HEK293 (cell line): Measurements from ENCODE around the gene THBS3.

ENCODE experiments used
- CTCF ChIA-PET: fragments of 350-600 bp; formaldehyde crosslinking; extraction: SDS; loops from one replicate; lab custom pipeline; 2021; ENCODE audit warnings: antibody characterized with exemption; lab: Yijun Ruan, JAX
- POLR2A ChIA-PET: fragments of 300-600 bp; formaldehyde crosslinking; extraction: SDS; loops from one replicate; lab custom pipeline; 2020; ENCODE audit warnings: antibody characterized with exemption, inconsistent platforms; lab: Yijun Ruan, JAX
- H3K27ac ChIP-seq: fragments of 200-500 bp; sonication (Bioruptor generic); 2 replicates; pipeline ENCODE4 v1.5.1; 2014; ENCODE audit warnings: low read depth, low read length, control low read depth, inconsistent platforms; ENCODE audit errors: extremely low read depth
- H3K36me3 ChIP-seq, 2 experiments: fragments of 200-500 bp in 1 of 2; sonication (Bioruptor generic) in 1 of 2; 1 replicate in 1 of 2; 2 replicates in 1 of 2; pipeline ENCODE4 v1.5.1; 2014 to 2017; ENCODE audit warnings: inconsistent platforms in 2 of 2, low read length in 2 of 2; ENCODE audit not compliant: control insufficient read depth in 2 of 2, insufficient read depth in 1 of 2
- H3K4me1 ChIP-seq: fragments of 200-500 bp; sonication (Bioruptor generic); 2 replicates; pipeline ENCODE4 v1.5.1; 2014; ENCODE audit warnings: mild to moderate bottlenecking, low read length, inconsistent platforms; ENCODE audit not compliant: control insufficient read depth, insufficient read depth
- H3K4me3 ChIP-seq: 2 replicates; pipeline ENCODE4 v1.5.1; 2011; ENCODE audit warnings: low read depth, mild to moderate bottlenecking, control low read depth, low read length, moderate library complexity
- H3K9me3 ChIP-seq: fragments of 200-500 bp; sonication (Bioruptor generic); 2 replicates; pipeline ENCODE4 v1.5.1; 2014; ENCODE audit warnings: low read depth, low read length, inconsistent platforms; ENCODE audit not compliant: control insufficient read depth, insufficient read depth
- EGR2 ChIP-seq: fragments of 450-650 bp; formaldehyde crosslinking; IDR thresholded peaks from 2 replicates; pipeline ENCODE4 v1.5.1; 2016; ENCODE audit warnings: low read depth, missing biosample characterization, missing genetic modification characterization
- GFI1B ChIP-seq: fragments of 450-650 bp; formaldehyde crosslinking; IDR thresholded peaks from 2 replicates; pipeline ENCODE4 v1.5.1; 2016; ENCODE audit warnings: missing biosample characterization, missing genetic modification characterization
- IKZF3 ChIP-seq: fragments of 450-650 bp; IDR thresholded peaks from 2 replicates; pipeline ENCODE4 v1.5.0; 2018; ENCODE audit warnings: missing biosample characterization, mild to moderate bottlenecking, missing genetic modification characterization, moderate library complexity
- YY1 ChIP-seq: fragments of 450-650 bp; formaldehyde crosslinking; IDR thresholded peaks from 2 replicates; pipeline ENCODE4 v1.5.1; 2018; ENCODE audit warnings: missing biosample characterization, missing genetic modification characterization
- ZNF184 ChIP-seq: fragments of 450-650 bp; IDR thresholded peaks from 2 replicates; pipeline ENCODE4 v1.5.1; 2018; ENCODE audit warnings: missing biosample characterization, mild to moderate bottlenecking, missing genetic modification characterization
- ZNF211 ChIP-seq: fragments of 450-650 bp; formaldehyde crosslinking; IDR thresholded peaks from 2 replicates; pipeline ENCODE4 v1.5.1; 2016; ENCODE audit warnings: low read depth, missing biosample characterization, missing genetic modification characterization
- ZNF214 ChIP-seq: fragments of 450-650 bp; formaldehyde crosslinking; IDR thresholded peaks from 2 replicates; pipeline ENCODE4 v1.5.1; 2017; ENCODE audit warnings: missing biosample characterization, mild to moderate bottlenecking, missing genetic modification characterization, borderline replicate concordance
- ZNF223 ChIP-seq: fragments of 450-650 bp; formaldehyde crosslinking; IDR thresholded peaks from 2 replicates; pipeline ENCODE4 v1.5.1; 2016; ENCODE audit warnings: missing biosample characterization, missing genetic modification characterization
- ZNF239 ChIP-seq: fragments of 450-650 bp; formaldehyde crosslinking; IDR thresholded peaks from 2 replicates; pipeline ENCODE4 v1.5.1; 2016; ENCODE audit warnings: missing biosample characterization, missing genetic modification characterization
- ZNF274 ChIP-seq, 2 experiments: fragments of 200-500 bp in 1 of 2; fragments of 450-650 bp in 1 of 2; sonication (Bioruptor generic) in 1 of 2; formaldehyde crosslinking in 1 of 2; IDR thresholded peaks; 2 replicates each; pipeline versions ENCODE4 v1.5.1 to v1.6.1; 2014 to 2016; ENCODE audit warnings: borderline replicate concordance in 1 of 2, inconsistent platforms in 1 of 2, low read length in 1 of 2, missing biosample characterization in 1 of 2, missing genetic modification characterization in 1 of 2
- ZNF366 ChIP-seq: fragments of 450-650 bp; formaldehyde crosslinking; conservative IDR thresholded peaks from 2 replicates; pipeline ENCODE4 v1.5.1; 2016; ENCODE audit warnings: missing biosample characterization, missing genetic modification characterization
- ZNF416 ChIP-seq: fragments of 450-650 bp; formaldehyde crosslinking; IDR thresholded peaks from 2 replicates; pipeline ENCODE4 v1.5.1; 2016; ENCODE audit warnings: missing biosample characterization, missing genetic modification characterization
- ZNF518A ChIP-seq: fragments of 450-650 bp; formaldehyde crosslinking; conservative IDR thresholded peaks from 2 replicates; pipeline ENCODE4 v1.5.1; 2016; ENCODE audit warnings: low read depth, missing biosample characterization, missing genetic modification characterization
- ZNF558 ChIP-seq: fragments of 450-650 bp; formaldehyde crosslinking; IDR thresholded peaks from 2 replicates; pipeline ENCODE4 v1.5.1; 2016; ENCODE audit warnings: missing biosample characterization, missing genetic modification characterization
- ZNF623 ChIP-seq: fragments of 450-650 bp; formaldehyde crosslinking; IDR thresholded peaks from 2 replicates; pipeline ENCODE4 v1.5.1; 2016; ENCODE audit warnings: missing biosample characterization, missing genetic modification characterization
- ZNF677 ChIP-seq: fragments of 450-650 bp; IDR thresholded peaks from 2 replicates; pipeline ENCODE4 v1.5.0; 2018; ENCODE audit warnings: missing biosample characterization, mild to moderate bottlenecking, missing genetic modification characterization, moderate library complexity
- ZNF704 ChIP-seq: fragments of 450-650 bp; formaldehyde crosslinking; IDR thresholded peaks from 2 replicates; pipeline ENCODE4 v1.5.1; 2016; ENCODE audit warnings: missing biosample characterization, missing genetic modification characterization
- ZNF830 ChIP-seq: fragments of 450-650 bp; IDR thresholded peaks from 2 replicates; pipeline ENCODE4 v1.5.0; 2018; ENCODE audit warnings: missing biosample characterization, missing genetic modification characterization, low read depth, mild to moderate bottlenecking, moderate library complexity
- TF ChIP-seq, protein P1 (sequence below): fragments of 450-650 bp; formaldehyde crosslinking; IDR thresholded peaks from 2 replicates; pipeline ENCODE4 v1.5.1; 2016; ENCODE audit warnings: missing biosample characterization, missing genetic modification characterization

Gene THBS3

DNA sequence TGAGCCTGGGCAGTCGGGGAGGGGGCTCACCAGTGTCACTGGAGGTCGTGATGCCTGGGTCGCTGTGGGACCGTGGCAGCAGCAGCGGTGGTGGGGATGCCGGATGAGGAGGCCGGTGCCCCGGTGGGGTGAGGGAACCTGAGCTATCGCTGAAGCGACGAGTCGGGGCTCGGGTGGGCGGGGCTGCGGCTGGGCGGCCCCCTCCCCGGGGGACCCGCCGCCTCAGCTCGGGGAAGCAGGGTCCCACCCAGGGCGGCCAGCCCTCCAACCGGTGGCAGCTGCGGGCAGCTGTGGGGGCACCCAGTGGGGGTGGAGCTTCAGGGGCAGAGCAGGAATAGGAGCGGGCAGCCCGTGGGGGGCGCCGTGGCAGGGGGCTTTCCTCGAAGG is 42.5 kb upstream of the THBS3 start:
- ChIA-PET CTCF (interaction anchor here (0.5 to 4.9 kb wide), 53 partner anchors 9 to 837 kb away, joined by 3 to 91 read pairs (median 5); partner anchors contain the start of genes CLK2, FDPS, HCN3 and KRTCAP2), POLR2A (interaction anchor here (0.6 to 4.3 kb wide), 11 partner anchors 11 to 313 kb away, joined by 3 to 26 read pairs (median 5); partner anchors contain the start of genes ASH1L, CLK2, FDPS and HCN3)
- no peak overlapping the region; the same call in 1 of the 2 replicates for H3K27ac ChIP-seq
- TF ChIP-seq ZNF239 (no peak), ZNF211 (tag by site-specific recombination) (no peak), ZNF623 (tag by site-specific recombination) (no peak), ZNF558 (tag by site-specific recombination) (no peak), IKZF3 (tag by site-specific recombination) (no peak), ZNF416 (tag by site-specific recombination) (no peak), YY1 (no peak), ZNF518A (tag by site-specific recombination) (no peak), GFI1B (tag by site-specific recombination) (no peak), ZNF704 (no peak), ZNF830 (no peak), EGR2 (no peak), ZNF677 (tag by site-specific recombination) (no peak), ZNF274 (IDR thresholded peaks at IDR 0.05; ENCODE audit: low read length) (no peak), ZNF274 (tag by site-specific recombination; IDR thresholded peaks at IDR 0.05; ENCODE audit: borderline replicate concordance) (no peak), ZNF184 (tag by site-specific recombination) (no peak), ZNF214 (tag by site-specific recombination) (no peak), ZNF223 (no peak), ZNF366 (tag by site-specific recombination) (no peak)
- TF ChIP-seq, protein P1, sequence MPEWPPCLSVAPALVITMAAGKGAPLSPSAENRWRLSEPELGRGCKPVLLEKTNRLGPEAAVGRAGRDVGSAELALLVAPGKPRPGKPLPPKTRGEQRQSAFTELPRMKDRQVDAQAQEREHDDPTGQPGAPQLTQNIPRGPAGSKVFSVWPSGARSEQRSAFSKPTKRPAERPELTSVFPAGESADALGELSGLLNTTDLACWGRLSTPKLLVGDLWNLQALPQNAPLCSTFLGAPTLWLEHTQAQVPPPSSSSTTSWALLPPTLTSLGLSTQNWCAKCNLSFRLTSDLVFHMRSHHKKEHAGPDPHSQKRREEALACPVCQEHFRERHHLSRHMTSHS, result no peak
- H3K4me3 ChIP-seq, result no peak overlapping the region
- H3K9me3 ChIP-seq, result no peaks in the 10 kb centered on the region
- H3K4me1 ChIP-seq, result no peaks in the 10 kb centered on the region
- H3K36me3 ChIP-seq, result peaks cover 13 to 53% of the 10 kb centered on the region in 2 experiments; a peak in 2 of 3 replicates
